ENCODE results near the gene MUSK. TPM values are rescaled to one million over a fixed set of nuclear protein-coding genes. Genes with fewer than 3 reads are reported as not detected.
A peak's percentile ranks its signal among the peaks of the same experiment; 100 is the strongest.

MUSK gene
- total and polyA plus RNA-seq, 2 of the 4 experiments (the other 2 are of a cell fraction): 0.07 to 0.18 TPM

- BruUV-seq (replicated peaks): no TSS peak
These were observed 179.1 kb downstream of the MUSK start for GRCh38 chr9:110847671-110848070.

More at GRCh38 chr9:110847671-110848070, 179.1 kb downstream of the MUSK start:
- in situ Hi-C loops (cut with MboI; ENCODE audit: low sequenced_read_pairs): no loop called here
- H2BK20ac ChIP-seq (ENCODE audit: low read depth, low read length): no peak overlapping the region
- H4K91ac ChIP-seq (ENCODE audit: insufficient read depth, low read depth, low read length): no peak overlapping the region
- H3K14ac ChIP-seq (replicated peaks; ENCODE audit: low read depth, low read length): no peak overlapping the region
- 0 out of 2 replicates have a peak, but pooled peaks have one; percentile 27 for TF ChIP-seq NFE2L2 (IDR thresholded peaks at IDR 0.05; ENCODE audit: low read depth, low read length)
- TF ChIP-seq RFX5 (IDR thresholded peaks at IDR 0.05; ENCODE audit: low read depth, low read length): no peak
- TF ChIP-seq MAFK (IDR thresholded peaks at IDR 0.05; ENCODE audit: low read depth, low read length): 0 out of 2 replicates have a peak, but pooled peaks have one; percentile 5
- no peak overlapping the region for H2AK9ac ChIP-seq (replicated peaks; ENCODE audit: low read depth, low read length, poor library complexity)
- no peaks in the 10 kb centered on the region; the same call in 1 of the 2 replicates for H3K9me3 ChIP-seq (ENCODE audit: control insufficient read depth, insufficient read depth, low read length)
- no peak overlapping the region for H3K56ac ChIP-seq (ENCODE audit: extremely low read depth, insufficient read depth, low read length)
- H3K27me3 ChIP-seq (ENCODE audit: control insufficient read depth, insufficient read depth, low read length): no peaks in the 10 kb centered on the region
- no peaks in the 10 kb centered on the region for H3K9me1 ChIP-seq (ENCODE audit: insufficient read depth, low read length)
- H3K4ac ChIP-seq (ENCODE audit: low read depth, low read length): no peak overlapping the region
- H3K23ac ChIP-seq (ENCODE audit: low read depth, low read length): no peak overlapping the region
- H3K4me2 ChIP-seq (ENCODE audit: low read depth, low read length): peak overlapping the region; percentile 45
- peak overlapping the region; percentile 51; the same call in 1 of the 2 replicates for H3K9ac ChIP-seq (ENCODE audit: low read depth, low read length)
- H4K20me1 ChIP-seq (ENCODE audit: insufficient read depth, low read length): no peaks in the 10 kb centered on the region
- peaks cover 0 to 8% of the 10 kb centered on the region in 2 experiments; a peak in 1 of 4 replicates for H3K79me1 ChIP-seq (ENCODE audit: low read depth in 1 of 2, low read length in 2 of 2)
- H2AFZ ChIP-seq (replicated peaks; ENCODE audit: low read length, poor library complexity): no peak overlapping the region
- no peak overlapping the region; the same call in none of the 2 replicates for H3K18ac ChIP-seq (ENCODE audit: low read depth, low read length)
- H3K4me3 ChIP-seq (ENCODE audit: insufficient read depth, low read depth, low read length): no peak overlapping the region
- WGBS, 2 experiments (ENCODE audit: extremely low coverage in 2 of 2, insufficient read length in 1 of 2): no CpG with 5 or more reads among the region's 3 CpGs
- H3K36me3 ChIP-seq (ENCODE audit: control insufficient read depth, insufficient read depth, low read length): 0 out of 2 replicates have a peak, but pooled peaks cover 3% of the 10 kb centered on the region
- peak overlapping the region; percentile 80; the same call in 1 of the 2 replicates for H4K5ac ChIP-seq (ENCODE audit: low read depth, low read length)
- intact Hi-C loops (cut with micrococcal nuclease): no loop called here
- H2BK120ac ChIP-seq (ENCODE audit: low read depth, low read length): no peak overlapping the region
- dilution Hi-C loops (cut with HindIII; ENCODE audit: low sequenced_read_pairs, unreplicated experiment): no loop called here
- ATAC-seq (ENCODE audit: low read depth): 0 out of 2 replicates have a peak, but pooled peaks have one; percentile 19
- H2BK5ac ChIP-seq (ENCODE audit: low read depth, low read length, poor library complexity, severe bottlenecking): peak overlapping the region; percentile 78
- ChIA-PET CTCF (interaction anchor here (0.6 kb wide), 1 partner anchor 32 kb away, joined by 3 read pairs; no protein-coding TSS in a partner anchor), POLR2A (ENCODE audit: unreplicated experiment) (no interaction called here)
- no peak overlapping the region for H2AK5ac ChIP-seq (ENCODE audit: low read depth, low read length)
- peaks cover 7% of the 10 kb centered on the region for H3K4me1 ChIP-seq (ENCODE audit: control insufficient read depth, insufficient read depth, low read length)
- peak; percentile 60 for DNase-seq
- peak overlapping the region; percentile 69; the same call in 1 of the 2 replicates for H3K27ac ChIP-seq (ENCODE audit: insufficient read depth, low read length)
- peak overlapping the region in 1 of 2 experiments; percentile 10; a peak in 1 of 4 replicates for H4K8ac ChIP-seq (ENCODE audit: low read depth in 2 of 2, low read length in 2 of 2)
- H2BK15ac ChIP-seq (ENCODE audit: low read depth, low read length): no peak overlapping the region

Data from IMR-90 (cell line).